Epithelial cell of alveolus of lung (primary cell): Measurements from ENCODE around the gene RBM18. TPM values are rescaled to one million over a fixed set of nuclear protein-coding genes. Genes with fewer than 3 reads are reported as not detected.

ENCODE experiments used
- total RNA-seq: library from RNA; depleted of rRNA; stranded (reverse); fragments of >200 nt; gene quantifications from 2 replicates; pipeline ENCODE4 v1.2.1, GENCODE V29; 2015

The RBM18 gene
- 8.5 and 22.2 TPM in 2 replicates for total RNA-seq

GRCh38 chr9:122264360-122265148 lies at the start of gene RBM18, which contains the start of gene MRRF:
Gene RBM18, minus strand, starts transcription at chr9:122264840. Its CDS starts 3,348 bp downstream, at chr9:122261492.
Gene MRRF, plus strand, starts transcription at chr9:122264882. Its CDS starts 6,010 bp downstream, at chr9:122270892.

GRCh38 chr9:122228568-122229484 lies 35.8 kb downstream of the RBM18 start, which contains the start of gene LHX6:
Gene LHX6, minus strand, starts transcription at chr9:122228957. Its CDS starts 217 bp downstream, at chr9:122228740.

Other genes starting within 250 kb of the RBM18 start
- gene TTLL11, start 171.5 kb downstream of the RBM18 start, total RNA-seq, result 1.9 and 3.2 TPM in 2 replicates
- gene NDUFA8, start 105.1 kb downstream of the RBM18 start, total RNA-seq, result 52.3 and 53.9 TPM in 2 replicates
- not detected in 2 replicates for gene MORN5, start 104.9 kb downstream of the RBM18 start, total RNA-seq
- gene LHX6, start 35.9 kb downstream of the RBM18 start, total RNA-seq, result 0.16 and 1.0 TPM in 2 replicates
- gene MRRF, start within 50 bp of the RBM18 start, total RNA-seq, result 32.7 and 34.3 TPM in 2 replicates
- gene PTGS1, start 106.2 kb upstream of the RBM18 start, total RNA-seq, result 36.8 and 61.8 TPM in 2 replicates
- not detected in 2 replicates for gene OR1J1, start 213.1 kb upstream of the RBM18 start, total RNA-seq
- not detected in 2 replicates for gene OR1J2, start 246.0 kb upstream of the RBM18 start, total RNA-seq